IMR-90 (cell line): ENCODE data around the gene BUB1B. TPM values are rescaled to one million over a fixed set of nuclear protein-coding genes. Genes with fewer than 3 reads are reported as not detected.

Experiments used
- ATAC-seq: fragments of 200-7000 bp; cut with Tn5 transposase; 2 replicates; pipeline ENCODE4 v1.9.1; 2020; ENCODE audit warnings: low read depth, mild to moderate bottlenecking, moderate library complexity
- BruUV-seq: library from RNA; stranded (reverse); fragments of 400-500 nt; replicated peaks from 2 replicates; lab custom pipeline; 2021; lab: Mats Ljungman, UMichigan
- CTCF ChIA-PET: fragments of 300-600 bp; formaldehyde crosslinking; extraction: SDS; loops from one replicate; lab custom pipeline; 2021; ENCODE audit warnings: antibody characterized with exemption; lab: Yijun Ruan, JAX
- POLR2A ChIA-PET: fragments of 300-600 bp; sonication (Branson Sonifier 250); formaldehyde crosslinking; loops from one replicate; lab custom pipeline; 2022; ENCODE audit warnings: antibody characterized with exemption; ENCODE audit not compliant: unreplicated experiment; lab: Charles Lee
- DNase-seq: peaks from one replicate; pipeline ENCODE4 v3.0.0; 2013
- H2AFZ ChIP-seq: replicated peaks from 2 replicates; pipeline ENCODE3; 2013; ENCODE audit warnings: low read length, mild to moderate bottlenecking; ENCODE audit not compliant: poor library complexity
- H2AK5ac ChIP-seq: 2 replicates; pipeline ENCODE4 v1.6.1; 2013; ENCODE audit warnings: low read depth, low read length, inconsistent platforms
- H2AK9ac ChIP-seq: replicated peaks from 2 replicates; pipeline ENCODE3; 2013; ENCODE audit warnings: mild to moderate bottlenecking, low read depth, low read length, moderate library complexity; ENCODE audit not compliant: poor library complexity
- H2BK120ac ChIP-seq: 2 replicates; pipeline ENCODE4 v1.6.1; 2013; ENCODE audit warnings: low read depth, low read length, inconsistent platforms
- H2BK15ac ChIP-seq: 3 replicates; pipeline ENCODE4 v1.6.1; 2013; ENCODE audit warnings: low read depth, low read length, inconsistent platforms
- H2BK20ac ChIP-seq: 2 replicates; pipeline ENCODE4 v1.6.1; 2013; ENCODE audit warnings: low read depth, mild to moderate bottlenecking, inconsistent platforms, low read length, moderate library complexity
- H2BK5ac ChIP-seq: 2 replicates; pipeline ENCODE4 v1.6.1; 2013; ENCODE audit warnings: mild to moderate bottlenecking, low read depth, low read length, inconsistent platforms; ENCODE audit not compliant: poor library complexity, severe bottlenecking
- H3K14ac ChIP-seq: replicated peaks from 2 replicates; pipeline ENCODE4 v1.6.1; 2013; ENCODE audit warnings: low read depth, low read length, inconsistent platforms
- H3K18ac ChIP-seq: 2 replicates; pipeline ENCODE4 v1.6.1; 2013; ENCODE audit warnings: low read depth, low read length, control low read depth
- H3K23ac ChIP-seq: 2 replicates; pipeline ENCODE4 v1.6.1; 2013; ENCODE audit warnings: low read depth, low read length, inconsistent platforms
- H3K27ac ChIP-seq: 2 replicates; pipeline ENCODE4 v1.5.1; 2013; ENCODE audit warnings: mild to moderate bottlenecking, control low read depth, low read length; ENCODE audit not compliant: insufficient read depth
- H3K27me3 ChIP-seq: 2 replicates; pipeline ENCODE4 v1.6.1; 2013; ENCODE audit warnings: low read length; ENCODE audit not compliant: control insufficient read depth, insufficient read depth
- H3K36me3 ChIP-seq: 2 replicates; pipeline ENCODE4 v1.6.1; 2013; ENCODE audit warnings: low read length, mixed read lengths; ENCODE audit not compliant: control insufficient read depth, insufficient read depth
- H3K4ac ChIP-seq: 2 replicates; pipeline ENCODE4 v1.6.1; 2013; ENCODE audit warnings: low read depth, low read length, inconsistent platforms
- H3K4me1 ChIP-seq: 2 replicates; pipeline ENCODE4 v1.6.1; 2013; ENCODE audit warnings: low read length, mixed read lengths; ENCODE audit not compliant: control insufficient read depth, insufficient read depth
- H3K4me2 ChIP-seq: 2 replicates; pipeline ENCODE4 v1.6.1; 2013; ENCODE audit warnings: low read depth, mild to moderate bottlenecking, control low read depth, low read length, moderate library complexity
- H3K4me3 ChIP-seq: 2 replicates; pipeline ENCODE4 v1.5.1; 2013; ENCODE audit warnings: low read depth, mild to moderate bottlenecking, control low read depth, low read length, moderate library complexity; ENCODE audit not compliant: insufficient read depth
- H3K56ac ChIP-seq: 2 replicates; pipeline ENCODE4 v1.6.1; 2013; ENCODE audit warnings: low read length, inconsistent platforms; ENCODE audit not compliant: insufficient read depth; ENCODE audit errors: extremely low read depth
- H3K79me1 ChIP-seq, 2 experiments: 2 replicates each; pipeline ENCODE4 v1.6.1; 2013; ENCODE audit warnings: low read length in 2 of 2, inconsistent platforms in 1 of 2, low read depth in 1 of 2
- H3K9ac ChIP-seq: 2 replicates; pipeline ENCODE4 v1.6.1; 2013; ENCODE audit warnings: low read depth, low read length, control low read depth
- H3K9me1 ChIP-seq: 2 replicates; pipeline ENCODE4 v1.6.1; 2013; ENCODE audit warnings: low read length, inconsistent platforms; ENCODE audit not compliant: insufficient read depth
- H3K9me3 ChIP-seq: 2 replicates; pipeline ENCODE4 v1.6.1; 2013; ENCODE audit warnings: low read length; ENCODE audit not compliant: control insufficient read depth, insufficient read depth
- H4K20me1 ChIP-seq: 2 replicates; pipeline ENCODE4 v1.6.1; 2013; ENCODE audit warnings: low read length, inconsistent platforms; ENCODE audit not compliant: insufficient read depth
- H4K5ac ChIP-seq: 2 replicates; pipeline ENCODE4 v1.6.1; 2013; ENCODE audit warnings: mild to moderate bottlenecking, low read depth, low read length, control low read depth
- H4K8ac ChIP-seq, 2 experiments: 2 replicates each; pipeline ENCODE4 v1.6.1; 2013; ENCODE audit warnings: low read depth in 2 of 2, low read length in 2 of 2, control low read depth in 1 of 2, inconsistent platforms in 1 of 2
- H4K91ac ChIP-seq: 2 replicates; pipeline ENCODE4 v1.6.1; 2013; ENCODE audit warnings: low read depth, low read length, inconsistent platforms; ENCODE audit not compliant: insufficient read depth
- CEBPB ChIP-seq: IDR thresholded peaks from 2 replicates; pipeline ENCODE4 v1.6.1; 2012; ENCODE audit warnings: low read depth, low read length, improper control_type of control experiment
- CHD1 ChIP-seq: IDR thresholded peaks from 2 replicates; pipeline ENCODE4 v1.6.1; 2012; ENCODE audit warnings: low read depth, low read length, improper control_type of control experiment
- NFE2L2 ChIP-seq: fragments of 150-350 bp; IDR thresholded peaks from 2 replicates; pipeline ENCODE4 v1.6.1; 2016; ENCODE audit warnings: low read depth, mild to moderate bottlenecking, low read length
- POLR2A ChIP-seq: IDR thresholded peaks from 2 replicates; pipeline ENCODE4 v1.6.1; 2012; ENCODE audit warnings: mild to moderate bottlenecking, low read depth, low read length
- RAD21 ChIP-seq: IDR thresholded peaks from 2 replicates; pipeline ENCODE4 v1.6.1; 2012; ENCODE audit warnings: low read length, improper control_type of control experiment
- RFX5 ChIP-seq: IDR thresholded peaks from 2 replicates; pipeline ENCODE4 v1.8.0; 2012; ENCODE audit warnings: low read depth, mild to moderate bottlenecking, low read length, moderate library complexity
- SMC3 ChIP-seq: fragments of 150-350 bp; IDR thresholded peaks from 2 replicates; pipeline ENCODE4 v1.6.1; 2016; ENCODE audit warnings: low read depth, mild to moderate bottlenecking, antibody characterized with exemption, low read length, moderate library complexity
- WGBS, 2 experiments: methylation state at CpG; one replicate each; pipeline versions ENCODE4 v1.1.5 to v1.1.7; 2013; ENCODE audit warnings: missing lambda C conversion rate in 2 of 2; ENCODE audit not compliant: insufficient read length in 1 of 2; ENCODE audit errors: extremely low coverage in 2 of 2; 5-methylcytosine and 5-hydroxymethylcytosine counted together
- dilution Hi-C: fragments of 300-500 bp; cut with HindIII; formaldehyde crosslinking; loops from one replicate; pipeline ENCODE4 v1.14.3; 2018; ENCODE audit warnings: low sequenced_read_pairs; ENCODE audit not compliant: unreplicated experiment
- in situ Hi-C: fragments of 300-500 bp; cut with MboI; formaldehyde crosslinking; loops from 3 replicates; pipeline ENCODE4 v1.14.3; 2019; ENCODE audit warnings: low sequenced_read_pairs, inconsistent platforms, mixed read lengths
- intact Hi-C: fragments of 100-400 bp; cut with micrococcal nuclease; formaldehyde crosslinking; loops from 2 replicates; pipeline ENCODE4 v1.10.0; 2022
- polyA plus RNA-seq, 3 experiments: library from polyadenylated mRNA; depleted of rRNA; stranded (reverse); fragments of >200 nt; gene quantifications; 2 replicates each; pipeline ENCODE4 v1.2.3, GENCODE V29; 2012; ENCODE audit warnings: low replicate concordance in 1 of 3
- total RNA-seq: library from RNA; depleted of rRNA; stranded (reverse); fragments of >200 nt; gene quantifications from 2 replicates; pipeline ENCODE4 v1.2.3, GENCODE V29; 2012
- TF ChIP-seq, protein P1 (sequence below): fragments of 150-350 bp; IDR thresholded peaks from 2 replicates; pipeline ENCODE4 v1.6.1; 2016; ENCODE audit warnings: low read depth, mild to moderate bottlenecking, low read length, moderate library complexity, borderline replicate concordance
- TF ChIP-seq, protein P2 (sequence below): conservative IDR thresholded peaks from 2 replicates; pipeline ENCODE4 v1.5.1; 2012; ENCODE audit warnings: mild to moderate bottlenecking, low read depth, low read length, improper control_type of control experiment

The BUB1B gene
- total and polyA plus RNA-seq, 2 of the 4 experiments (the other 2 are of a cell fraction), result 15.6 to 24.7 TPM

DNA sequence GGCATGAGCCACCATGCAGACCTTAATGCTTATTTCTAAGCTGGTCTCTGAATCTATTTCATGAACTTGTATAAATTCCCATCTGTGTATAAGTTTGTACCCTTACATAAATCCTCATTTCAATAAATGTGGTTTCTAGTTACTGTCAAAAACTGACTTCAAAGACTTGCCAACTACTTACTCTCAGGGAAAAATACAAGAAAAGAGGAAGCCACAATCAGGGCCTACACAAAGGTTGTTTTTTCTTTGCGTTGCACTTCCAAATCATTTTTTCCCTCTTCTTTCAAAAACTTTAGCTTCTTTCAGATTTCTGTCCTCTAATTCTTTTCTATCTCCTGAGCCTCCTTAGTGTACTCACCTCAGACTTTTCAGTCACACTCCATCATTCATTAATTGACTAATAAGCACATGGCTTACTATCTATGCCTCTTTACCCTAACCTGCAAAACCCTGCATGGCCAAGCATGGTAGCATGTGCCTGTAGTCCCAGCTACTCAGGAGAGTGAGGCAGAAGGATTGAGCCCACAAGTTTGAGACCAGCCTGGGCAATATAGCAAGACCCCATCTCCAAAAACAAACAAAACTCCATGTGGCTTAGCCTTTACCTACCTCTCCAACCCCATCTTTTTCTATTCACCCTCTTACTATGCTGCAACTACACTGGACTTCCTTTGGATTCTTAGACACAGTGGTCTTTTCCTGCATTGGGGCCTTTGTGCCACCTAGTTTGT lies 37.7 kb downstream of the BUB1B start:
- dilution Hi-C loops, result no loop called here
- no peak overlapping the region for H3K4me3 ChIP-seq
- H2BK120ac ChIP-seq, result no peak overlapping the region
- no peak overlapping the region for H3K18ac ChIP-seq
- DNase-seq, result no peak
- ChIA-PET CTCF (interaction anchor here (0.7 to 0.8 kb wide), 3 partner anchors 19 to 94 kb away, joined by 3 read pairs; no protein-coding TSS in a partner anchor), POLR2A (no interaction called here)
- WGBS, 2 experiments, result no CpG with 5 or more reads among the region's 1 CpG
- H3K9ac ChIP-seq, result no peak overlapping the region
- no peak overlapping the region for H4K91ac ChIP-seq
- intact Hi-C loops, result no loop called here
- no peak overlapping the region for H2AK5ac ChIP-seq
- no peak overlapping the region for H3K4ac ChIP-seq
- H3K4me2 ChIP-seq, result no peak overlapping the region
- H4K8ac ChIP-seq, result no peak overlapping the region
- no peak overlapping the region for H2AK9ac ChIP-seq
- H3K79me1 ChIP-seq, result peaks cover 3 to 13% of the 10 kb centered on the region in 2 experiments; a peak in 2 of 4 replicates
- H4K5ac ChIP-seq, result no peak overlapping the region
- H3K23ac ChIP-seq, result no peak overlapping the region
- ATAC-seq, result no peak
- no peaks in the 10 kb centered on the region for H3K27me3 ChIP-seq
- in situ Hi-C loops, result no loop called here
- H3K36me3 ChIP-seq, result no peaks in the 10 kb centered on the region; the same call in 1 of the 2 replicates
- no peak for TF ChIP-seq CHD1
- no peak for TF ChIP-seq SMC3
- TF ChIP-seq RAD21, result no peak
- TF ChIP-seq, protein P1, sequence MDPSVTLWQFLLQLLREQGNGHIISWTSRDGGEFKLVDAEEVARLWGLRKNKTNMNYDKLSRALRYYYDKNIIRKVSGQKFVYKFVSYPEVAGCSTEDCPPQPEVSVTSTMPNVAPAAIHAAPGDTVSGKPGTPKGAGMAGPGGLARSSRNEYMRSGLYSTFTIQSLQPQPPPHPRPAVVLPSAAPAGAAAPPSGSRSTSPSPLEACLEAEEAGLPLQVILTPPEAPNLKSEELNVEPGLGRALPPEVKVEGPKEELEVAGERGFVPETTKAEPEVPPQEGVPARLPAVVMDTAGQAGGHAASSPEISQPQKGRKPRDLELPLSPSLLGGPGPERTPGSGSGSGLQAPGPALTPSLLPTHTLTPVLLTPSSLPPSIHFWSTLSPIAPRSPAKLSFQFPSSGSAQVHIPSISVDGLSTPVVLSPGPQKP, result no peak
- TF ChIP-seq NFE2L2, result no peak
- TF ChIP-seq POLR2A, result no peak
- no peak for TF ChIP-seq RFX5
- TF ChIP-seq CEBPB, result no peak
- TF ChIP-seq, protein P2, sequence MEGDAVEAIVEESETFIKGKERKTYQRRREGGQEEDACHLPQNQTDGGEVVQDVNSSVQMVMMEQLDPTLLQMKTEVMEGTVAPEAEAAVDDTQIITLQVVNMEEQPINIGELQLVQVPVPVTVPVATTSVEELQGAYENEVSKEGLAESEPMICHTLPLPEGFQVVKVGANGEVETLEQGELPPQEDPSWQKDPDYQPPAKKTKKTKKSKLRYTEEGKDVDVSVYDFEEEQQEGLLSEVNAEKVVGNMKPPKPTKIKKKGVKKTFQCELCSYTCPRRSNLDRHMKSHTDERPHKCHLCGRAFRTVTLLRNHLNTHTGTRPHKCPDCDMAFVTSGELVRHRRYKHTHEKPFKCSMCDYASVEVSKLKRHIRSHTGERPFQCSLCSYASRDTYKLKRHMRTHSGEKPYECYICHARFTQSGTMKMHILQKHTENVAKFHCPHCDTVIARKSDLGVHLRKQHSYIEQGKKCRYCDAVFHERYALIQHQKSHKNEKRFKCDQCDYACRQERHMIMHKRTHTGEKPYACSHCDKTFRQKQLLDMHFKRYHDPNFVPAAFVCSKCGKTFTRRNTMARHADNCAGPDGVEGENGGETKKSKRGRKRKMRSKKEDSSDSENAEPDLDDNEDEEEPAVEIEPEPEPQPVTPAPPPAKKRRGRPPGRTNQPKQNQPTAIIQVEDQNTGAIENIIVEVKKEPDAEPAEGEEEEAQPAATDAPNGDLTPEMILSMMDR, result no peak
- H4K20me1 ChIP-seq, result no peaks in the 10 kb centered on the region
- no peak overlapping the region for H2BK15ac ChIP-seq
- H3K9me3 ChIP-seq, result no peaks in the 10 kb centered on the region
- H3K4me1 ChIP-seq, result no peaks in the 10 kb centered on the region
- H3K9me1 ChIP-seq, result no peaks in the 10 kb centered on the region
- no peak overlapping the region for H3K27ac ChIP-seq
- no peak overlapping the region for H3K56ac ChIP-seq
- H2AFZ ChIP-seq, result no peak overlapping the region
- H3K14ac ChIP-seq, result no peak overlapping the region
- no TSS peak for BruUV-seq
- H2BK20ac ChIP-seq, result no peak overlapping the region
- H2BK5ac ChIP-seq, result no peak overlapping the region
